Upper lobe of left lung (tissue), 4 donors: Measurements from ENCODE around the gene FOXO1.

Experiments used
- EP300 ChIP-seq, 4 donors: sonication (generic); formaldehyde crosslinking; IDR thresholded peaks; one replicate each; pipeline ENCODE4 v1.5.1; 2017; ENCODE audit warnings: antibody characterized with exemption in 4 of 4, control low read depth in 2 of 4
- POLR2A ChIP-seq, 4 donors: fragments of 450-650 bp; IDR thresholded peaks; one replicate each; pipeline ENCODE4 v1.5.1; 2016 to 2017; ENCODE audit warnings: antibody characterized with exemption in 4 of 4, mild to moderate bottlenecking in 2 of 4
- TF ChIP-seq, protein P1 (sequence below), 6 experiments: fragments of 450-650 bp in 4 of 6; fragments of 200-600 bp in 2 of 6; sonication (generic) in 2 of 6; IDR thresholded peaks; one replicate each; pipeline ENCODE4 v1.5.1; 2016 to 2019; ENCODE audit warnings: antibody characterized with exemption in 6 of 6

DNA sequence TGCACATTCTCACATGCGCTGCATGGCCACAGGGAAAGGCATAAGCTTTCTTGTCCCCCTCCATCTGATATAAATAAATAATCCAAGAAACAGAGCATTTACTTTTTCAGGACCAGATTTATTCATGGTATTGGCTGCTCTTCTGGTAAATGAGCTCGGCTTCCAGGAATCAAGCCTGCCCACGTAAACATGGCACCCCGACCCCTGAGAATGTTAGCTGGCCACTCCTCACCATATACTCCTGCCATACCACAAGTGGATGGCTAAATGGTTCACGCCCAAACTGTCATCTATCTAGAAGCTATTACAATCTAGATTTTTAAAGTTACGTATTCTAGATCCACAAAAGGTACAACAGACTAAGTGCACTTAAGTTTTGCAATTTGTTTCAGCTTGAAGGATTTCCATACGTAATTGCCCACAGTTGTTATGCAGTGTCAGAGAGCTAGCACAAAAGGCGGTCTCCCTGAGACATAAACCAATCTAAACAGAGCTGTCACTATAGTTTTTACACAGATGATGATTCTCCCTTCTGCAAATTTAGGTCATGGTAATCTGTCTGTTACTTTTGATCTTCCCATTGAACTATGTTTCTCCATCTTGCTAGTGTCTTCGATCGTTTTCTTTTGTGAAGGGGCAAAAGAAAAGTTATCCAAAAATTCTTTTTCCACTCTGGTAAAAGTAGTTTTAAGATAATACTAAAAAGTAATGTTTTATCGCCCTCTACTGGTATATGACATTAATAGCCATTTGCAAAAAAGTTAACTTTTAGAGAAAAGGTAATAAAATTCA is 16.2 kb upstream of the FOXO1 start:
- TF ChIP-seq, protein P1, sequence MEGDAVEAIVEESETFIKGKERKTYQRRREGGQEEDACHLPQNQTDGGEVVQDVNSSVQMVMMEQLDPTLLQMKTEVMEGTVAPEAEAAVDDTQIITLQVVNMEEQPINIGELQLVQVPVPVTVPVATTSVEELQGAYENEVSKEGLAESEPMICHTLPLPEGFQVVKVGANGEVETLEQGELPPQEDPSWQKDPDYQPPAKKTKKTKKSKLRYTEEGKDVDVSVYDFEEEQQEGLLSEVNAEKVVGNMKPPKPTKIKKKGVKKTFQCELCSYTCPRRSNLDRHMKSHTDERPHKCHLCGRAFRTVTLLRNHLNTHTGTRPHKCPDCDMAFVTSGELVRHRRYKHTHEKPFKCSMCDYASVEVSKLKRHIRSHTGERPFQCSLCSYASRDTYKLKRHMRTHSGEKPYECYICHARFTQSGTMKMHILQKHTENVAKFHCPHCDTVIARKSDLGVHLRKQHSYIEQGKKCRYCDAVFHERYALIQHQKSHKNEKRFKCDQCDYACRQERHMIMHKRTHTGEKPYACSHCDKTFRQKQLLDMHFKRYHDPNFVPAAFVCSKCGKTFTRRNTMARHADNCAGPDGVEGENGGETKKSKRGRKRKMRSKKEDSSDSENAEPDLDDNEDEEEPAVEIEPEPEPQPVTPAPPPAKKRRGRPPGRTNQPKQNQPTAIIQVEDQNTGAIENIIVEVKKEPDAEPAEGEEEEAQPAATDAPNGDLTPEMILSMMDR (IDR thresholded peaks at IDR 0.05) = peak; percentile 36 to 72 (median 53)
- TF ChIP-seq EP300 (IDR thresholded peaks at IDR 0.05) (no peak), POLR2A (IDR thresholded peaks at IDR 0.05) (no peak)
